Body of pancreas (tissue), 4 donors: Measurements from ENCODE around the gene PSEN1. TPM values are rescaled to one million over a fixed set of nuclear protein-coding genes. Genes with fewer than 3 reads are reported as not detected.

Experiments
- ATAC-seq: fragments of 150-250 bp; one replicate; pipeline ENCODE4 v1.9.1; 2016
- DNase-seq, 4 donors: peaks; one replicate each; pipeline ENCODE4 v3.0.0-alpha.2; 2019
- H3K27ac ChIP-seq, 4 donors: fragments of 200-600 bp; sonication (generic); 1 replicate in 3 of 4; 2 replicates in 1 of 4; pipeline versions ENCODE4 v1.5.1 to v1.6.1; 2016 to 2019; ENCODE audit warnings: mild to moderate bottlenecking in 1 of 4, mixed read lengths in 1 of 4, moderate library complexity in 1 of 4
- H3K27me3 ChIP-seq, 2 donors: fragments of 200-600 bp; sonication (generic); one replicate each; pipeline ENCODE4 v1.6.0; 2016; ENCODE audit warnings: mild to moderate bottlenecking in 1 of 2
- H3K36me3 ChIP-seq, 2 donors: fragments of 200-600 bp; sonication (generic); replicated peaks in 1 of 2; 2 replicates each; pipeline ENCODE4 v1.5.1; 2016; ENCODE audit warnings: low read depth in 2 of 2; ENCODE audit not compliant: insufficient read depth in 1 of 2
- H3K4me1 ChIP-seq: fragments of 200-600 bp; sonication (generic); one replicate; pipeline ENCODE4 v1.6.0; 2016
- H3K4me3 ChIP-seq, 2 donors: fragments of 200-600 bp; sonication (generic); 1 replicate in 1 of 2; 2 replicates in 1 of 2; pipeline ENCODE4 v1.5.1; 2016 to 2019
- H3K9me3 ChIP-seq, 3 donors: fragments of 200-600 bp; sonication (generic); 1 replicate in 2 of 3; 2 replicates in 1 of 3; pipeline ENCODE4 v1.5.1; 2016
- POLR2A ChIP-seq, 3 donors: fragments of 450-650 bp; IDR thresholded peaks; one replicate each; pipeline ENCODE4 v1.6.1; 2016; ENCODE audit warnings: antibody characterized with exemption in 3 of 3, mild to moderate bottlenecking in 2 of 3
- WGBS, 2 donors: methylation state at CpG; one replicate each; pipeline ENCODE4 v1.1.5; 2017; 5-methylcytosine and 5-hydroxymethylcytosine counted together
- intact Hi-C: fragments of 100-400 bp; cut with DNase I; formaldehyde crosslinking; loops from one replicate; pipeline ENCODE4 v1.15.1; 2023
- total RNA-seq, 2 donors: library from RNA; depleted of rRNA; stranded (reverse); fragments of >200 nt; gene quantifications; one replicate each; pipeline ENCODE4 v1.1.0, GENCODE V29; 2016
- TF ChIP-seq, protein P1 (sequence below), 7 experiments: fragments of 450-650 bp in 4 of 7; fragments of 200-600 bp in 3 of 7; sonication (generic) in 3 of 7; IDR thresholded peaks; one replicate each; pipeline ENCODE4 v1.5.1; 2016 to 2019; ENCODE audit warnings: antibody characterized with exemption in 7 of 7

Gene PSEN1
- total RNA-seq, 2 donors from 2014 or later, result 14.2 to 21.8 TPM

DNA sequence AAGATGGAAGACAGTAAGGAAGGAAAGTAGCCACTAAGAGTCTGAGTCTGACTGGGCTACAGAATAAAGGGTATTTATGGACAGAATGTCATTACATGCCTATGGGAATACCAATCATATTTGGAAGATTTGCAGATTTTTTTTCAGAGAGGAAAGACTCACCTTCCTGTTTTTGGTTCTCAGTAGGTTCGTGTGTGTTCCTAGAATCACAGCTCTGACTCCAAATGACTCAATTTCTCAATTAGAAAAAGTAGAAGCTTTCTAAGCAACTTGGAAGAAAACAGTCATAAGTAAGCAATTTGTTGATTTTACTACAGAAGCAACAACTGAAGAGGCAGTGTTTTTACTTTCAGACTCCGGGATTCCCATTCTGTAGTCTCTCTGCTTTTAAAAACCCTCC lies 85.6 kb downstream of the PSEN1 start:
- TF ChIP-seq POLR2A (IDR thresholded peaks at IDR 0.05), result no peak
- TF ChIP-seq, protein P1, sequence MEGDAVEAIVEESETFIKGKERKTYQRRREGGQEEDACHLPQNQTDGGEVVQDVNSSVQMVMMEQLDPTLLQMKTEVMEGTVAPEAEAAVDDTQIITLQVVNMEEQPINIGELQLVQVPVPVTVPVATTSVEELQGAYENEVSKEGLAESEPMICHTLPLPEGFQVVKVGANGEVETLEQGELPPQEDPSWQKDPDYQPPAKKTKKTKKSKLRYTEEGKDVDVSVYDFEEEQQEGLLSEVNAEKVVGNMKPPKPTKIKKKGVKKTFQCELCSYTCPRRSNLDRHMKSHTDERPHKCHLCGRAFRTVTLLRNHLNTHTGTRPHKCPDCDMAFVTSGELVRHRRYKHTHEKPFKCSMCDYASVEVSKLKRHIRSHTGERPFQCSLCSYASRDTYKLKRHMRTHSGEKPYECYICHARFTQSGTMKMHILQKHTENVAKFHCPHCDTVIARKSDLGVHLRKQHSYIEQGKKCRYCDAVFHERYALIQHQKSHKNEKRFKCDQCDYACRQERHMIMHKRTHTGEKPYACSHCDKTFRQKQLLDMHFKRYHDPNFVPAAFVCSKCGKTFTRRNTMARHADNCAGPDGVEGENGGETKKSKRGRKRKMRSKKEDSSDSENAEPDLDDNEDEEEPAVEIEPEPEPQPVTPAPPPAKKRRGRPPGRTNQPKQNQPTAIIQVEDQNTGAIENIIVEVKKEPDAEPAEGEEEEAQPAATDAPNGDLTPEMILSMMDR (IDR thresholded peaks at IDR 0.05), result no peak
- Histone ChIP-seq H3K27ac (no peak overlapping the region), H3K4me1 (no peaks in the 10 kb centered on the region), H3K9me3 (no peaks in the 10 kb centered on the region), H3K27me3 (no peaks in the 10 kb centered on the region), H3K4me3 (no peak overlapping the region), H3K36me3 (peaks cover 0 to 16% of the 10 kb centered on the region in 2 donors)
- 79 to 87% methylated on average over 2 of the region's 2 CpGs for WGBS, 2 donors
- DNase-seq (no peak), ATAC-seq (no peak)
- intact Hi-C loops, result no loop called here

DNA sequence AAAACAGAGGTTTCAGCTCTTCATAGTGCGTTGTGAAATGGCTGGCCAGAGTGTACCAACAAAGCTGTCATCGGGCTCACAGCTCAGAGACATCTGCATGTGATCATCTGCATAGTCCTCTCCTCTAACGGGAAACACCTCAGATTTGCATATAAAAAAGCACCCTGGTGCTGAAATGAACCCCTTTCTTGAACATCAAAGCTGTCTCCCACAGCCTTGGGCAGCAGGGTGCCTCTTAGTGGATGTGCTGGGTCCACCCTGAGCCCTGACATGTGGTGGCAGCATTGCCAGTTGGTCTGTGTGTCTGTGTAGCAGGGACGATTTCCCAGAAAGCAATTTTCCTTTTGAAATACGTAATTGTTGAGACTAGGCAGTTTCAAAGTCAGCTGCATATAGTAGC lies 86.7 kb downstream of the PSEN1 start:
- DNase-seq (no peak), ATAC-seq (no peak)
- Histone ChIP-seq H3K27ac (no peak overlapping the region), H3K27me3 (no peaks in the 10 kb centered on the region), H3K4me1 (peaks cover 2% of the 10 kb centered on the region), H3K36me3 (peaks cover 0 to 16% of the 10 kb centered on the region in 2 donors), H3K4me3 (no peak overlapping the region), H3K9me3 (no peaks in the 10 kb centered on the region)
- WGBS, 2 donors, result 61 to 75% methylated on average over 5 of the region's 5 CpGs
- intact Hi-C loops, result no loop called here
- TF ChIP-seq POLR2A (IDR thresholded peaks at IDR 0.05), result no peak
- TF ChIP-seq, protein P1 (IDR thresholded peaks at IDR 0.05), result no peak

DNA sequence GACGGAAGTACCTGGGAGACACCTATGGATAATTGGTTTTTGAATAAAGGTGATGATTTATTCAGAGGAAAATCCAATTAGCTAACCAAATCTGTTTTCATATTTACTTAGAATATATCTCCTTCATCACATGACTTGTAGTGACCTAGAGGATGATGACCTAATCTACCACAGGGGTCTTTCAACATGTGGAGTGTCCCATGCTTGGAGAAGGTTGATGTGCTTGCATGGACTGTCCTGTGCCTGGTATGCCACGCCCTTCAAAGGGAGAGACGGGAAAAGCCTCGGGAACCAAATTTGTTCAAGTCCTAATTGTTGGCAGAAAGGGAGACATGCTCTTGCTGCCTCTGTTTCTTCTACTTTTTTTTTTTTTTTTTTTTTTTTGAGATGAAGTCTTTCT lies 89.2 kb downstream of the PSEN1 start:
- H3K36me3 ChIP-seq, result no peaks in the 10 kb centered on the region
- H3K9me3 ChIP-seq, result no peaks in the 10 kb centered on the region
- H3K4me3 ChIP-seq, result no peak overlapping the region
- intact Hi-C loops, result no loop called here
- no peaks in the 10 kb centered on the region for H3K27me3 ChIP-seq
- no peak for DNase-seq
- TF ChIP-seq, protein P1 (IDR thresholded peaks at IDR 0.05), result no peak
- no peak for TF ChIP-seq POLR2A (IDR thresholded peaks at IDR 0.05)
- ATAC-seq, result no peak
- H3K27ac ChIP-seq, result no peak overlapping the region
- H3K4me1 ChIP-seq, result peaks cover 13% of the 10 kb centered on the region
- 88 to 91% methylated on average over 4 of the region's 4 CpGs for WGBS, 2 donors

DNA sequence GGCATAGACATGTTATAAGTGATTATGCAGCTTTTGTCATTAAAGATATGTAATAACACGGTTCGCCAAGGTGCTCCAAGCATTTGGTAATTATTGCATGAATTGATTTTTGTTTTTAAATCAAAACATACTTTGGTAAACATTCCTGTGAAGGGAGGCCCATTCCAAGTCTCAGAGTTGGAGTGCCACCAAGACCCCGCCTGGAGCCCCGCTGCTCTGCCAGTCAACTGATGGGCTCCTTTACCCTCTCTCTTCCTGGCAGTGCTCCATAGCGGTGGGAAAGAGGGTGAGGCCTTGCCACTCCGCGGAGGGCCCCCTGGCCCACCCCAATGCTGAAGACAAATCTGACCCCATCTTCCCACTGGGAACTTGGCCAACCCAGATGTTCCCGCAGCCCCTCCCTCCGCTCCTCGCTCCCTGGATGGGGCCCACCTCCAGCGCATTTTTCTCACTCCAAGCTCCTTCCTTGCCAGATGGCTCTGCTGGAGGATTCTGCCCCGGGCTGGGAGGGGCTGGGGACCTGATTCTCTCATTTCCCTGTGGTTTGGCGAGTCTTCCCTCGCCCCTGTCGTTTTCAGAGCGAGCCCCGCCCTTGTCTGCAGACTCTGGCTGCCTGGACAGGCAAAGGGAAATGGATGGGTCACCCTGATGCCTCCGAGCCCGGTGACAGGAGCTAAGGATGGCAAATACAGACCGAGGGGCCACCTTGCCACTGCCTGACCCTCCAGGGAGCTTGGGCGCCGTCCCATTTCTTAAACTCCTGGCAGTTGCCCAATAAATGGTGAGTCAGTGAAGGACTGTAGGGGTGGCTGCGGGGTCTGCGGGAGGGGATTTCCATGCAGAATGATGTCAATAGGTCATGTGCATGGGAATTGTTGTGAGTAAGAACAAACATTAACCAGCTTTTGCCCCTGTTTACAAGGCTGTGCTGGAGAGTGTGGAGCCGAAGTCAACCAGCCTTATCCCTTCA lies 91.8 kb downstream of the PSEN1 start:
- Histone ChIP-seq H3K27ac (peak overlapping the region in 2 of 4 donors; percentile 72 to 76), H3K9me3 (no peaks in the 10 kb centered on the region), H3K4me3 (no peak overlapping the region), H3K4me1 (peaks cover 13% of the 10 kb centered on the region), H3K36me3 (no peaks in the 10 kb centered on the region), H3K27me3 (no peaks in the 10 kb centered on the region)
- DNase-seq (peak; percentile 43 to 57 (median 54)), ATAC-seq (peak; percentile 76)
- WGBS, 2 donors, result 59 to 62% methylated on average over 22 to 25 of the region's 25 CpGs
- TF ChIP-seq POLR2A (IDR thresholded peaks at IDR 0.05), result no peak
- TF ChIP-seq, protein P1 (IDR thresholded peaks at IDR 0.05), result no peak
- intact Hi-C loops, result no loop called here
